GM18507 (cell line): ENCODE results near the gene RBM20.
"Not testable (repeated sequence)": the region's sequence is repeated elsewhere in the genome, so short reads cannot be mapped to it uniquely, and the experiment has no call there.

ENCODE experiments used
- DNase-seq: peaks from one replicate; pipeline ENCODE4 v3.0.0; 2011; ENCODE audit warnings: low read depth; ENCODE audit not compliant: insufficient read length; ENCODE audit errors: extremely low spot score
- FAIRE-seq: peaks from 2 replicates; lab custom pipeline; 2011; peaks lifted over from hg19 to GRCh38; lab: Jason Lieb, UNC

RBM20 gene

DNA sequence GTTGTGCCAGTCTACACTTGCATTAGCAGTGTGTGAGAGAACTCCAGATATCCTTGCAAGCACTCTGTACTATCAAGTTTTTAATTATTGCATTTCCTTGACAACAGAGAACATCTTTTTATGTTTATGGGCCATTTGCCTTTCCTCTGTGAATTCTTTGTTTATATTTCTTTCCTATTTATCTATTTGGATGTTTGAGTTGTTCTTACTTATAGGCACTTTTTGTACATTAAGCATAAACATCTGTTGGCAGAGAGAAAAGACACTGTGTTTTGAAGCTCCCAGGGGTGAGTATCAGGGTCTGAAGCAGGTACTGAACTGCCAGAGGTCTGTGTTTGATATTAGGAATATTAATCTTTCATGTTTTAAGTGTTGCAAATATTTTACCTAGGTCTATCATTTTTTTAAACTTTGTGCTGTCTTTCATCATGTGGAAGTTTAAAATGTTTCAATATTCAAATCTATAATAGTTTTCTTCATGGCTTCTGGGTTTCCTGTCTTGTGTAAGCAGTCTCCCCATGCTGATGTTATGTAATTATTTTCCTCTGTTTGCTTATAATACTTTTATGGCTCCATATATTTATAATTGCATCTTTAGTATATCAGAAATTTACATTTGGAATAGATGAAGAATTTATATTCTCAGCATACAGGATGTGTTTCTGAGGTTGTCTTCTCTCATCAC, 209.9 kb downstream of the RBM20 start:
- DNase-seq (no peak), FAIRE-seq (no peak)

GRCh38 chr10:110857265-110858171, 213.4 kb downstream of the RBM20 start:
- FAIRE-seq (no peak), DNase-seq (no peak)

GRCh38 chr10:110858297-110858934, 214.3 kb downstream of the RBM20 start:
- DNase-seq (no peak), FAIRE-seq (no peak)

DNA sequence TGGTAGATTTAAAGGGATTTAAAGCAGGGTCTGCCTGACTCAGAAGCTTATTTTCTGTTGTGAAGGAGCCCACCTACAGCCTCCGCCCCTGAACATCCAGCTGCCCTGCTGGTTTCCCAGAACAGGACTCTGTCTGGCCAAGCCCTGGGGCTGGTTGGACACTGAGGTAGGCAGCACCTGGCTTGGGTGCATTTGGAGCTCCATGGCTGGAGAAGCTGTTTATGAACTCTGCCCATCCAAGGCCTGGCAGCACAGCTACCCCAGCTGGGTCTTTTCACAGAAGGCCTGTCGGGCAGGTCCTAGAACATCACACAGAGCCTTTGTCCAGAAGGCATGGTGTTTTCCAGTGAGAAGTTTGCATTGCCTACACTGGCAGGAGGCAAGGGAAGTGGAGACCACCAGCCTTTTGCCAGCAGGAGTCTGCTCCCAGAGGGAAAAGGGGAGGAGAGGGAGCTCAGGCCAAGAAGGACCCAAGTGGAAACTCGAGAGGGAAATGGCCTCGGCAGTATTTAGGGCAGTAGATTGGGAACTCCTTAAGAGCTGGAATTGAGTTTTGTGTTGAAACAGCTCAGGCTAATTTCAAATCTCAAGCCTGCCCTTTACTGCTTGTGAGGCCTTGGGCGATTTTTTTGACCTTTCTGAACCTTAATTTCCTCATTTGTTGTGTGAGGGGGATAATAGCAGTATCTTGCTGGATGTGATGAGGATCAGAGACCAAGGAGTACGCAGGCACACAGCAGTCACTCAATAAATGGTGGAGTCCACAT, 215.3 kb downstream of the RBM20 start:
- DNase-seq (no peak), FAIRE-seq (peak; percentile 46)

DNA sequence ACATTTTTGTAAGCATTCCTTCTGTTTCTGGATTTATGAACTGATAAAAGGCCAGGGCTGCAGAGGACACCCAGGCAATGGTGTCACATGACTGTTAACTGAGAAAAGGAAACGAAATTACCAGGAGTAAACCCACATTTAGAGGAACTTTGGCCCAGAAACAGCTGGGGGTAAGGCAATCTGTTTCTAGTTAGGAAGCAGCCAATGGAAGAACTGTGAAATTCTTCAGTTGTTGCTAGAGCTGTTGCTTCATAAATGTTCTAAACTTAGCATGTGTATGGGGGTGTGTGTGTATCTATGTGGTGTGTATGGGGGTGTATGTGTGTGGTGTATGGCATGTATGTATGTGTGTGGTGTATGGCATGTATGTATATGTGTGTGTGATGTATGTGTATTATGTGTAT, 215.8 kb downstream of the RBM20 start:
- DNase-seq (no peak), FAIRE-seq (peak; percentile 80)

GRCh38 chr10:110860576-110861241, 216.6 kb downstream of the RBM20 start:
- peak; percentile 91 for FAIRE-seq
- DNase-seq, result no peak

GRCh38 chr10:110861476-110861875, 217.3 kb downstream of the RBM20 start:
- FAIRE-seq (no peak), DNase-seq (no peak)

DNA sequence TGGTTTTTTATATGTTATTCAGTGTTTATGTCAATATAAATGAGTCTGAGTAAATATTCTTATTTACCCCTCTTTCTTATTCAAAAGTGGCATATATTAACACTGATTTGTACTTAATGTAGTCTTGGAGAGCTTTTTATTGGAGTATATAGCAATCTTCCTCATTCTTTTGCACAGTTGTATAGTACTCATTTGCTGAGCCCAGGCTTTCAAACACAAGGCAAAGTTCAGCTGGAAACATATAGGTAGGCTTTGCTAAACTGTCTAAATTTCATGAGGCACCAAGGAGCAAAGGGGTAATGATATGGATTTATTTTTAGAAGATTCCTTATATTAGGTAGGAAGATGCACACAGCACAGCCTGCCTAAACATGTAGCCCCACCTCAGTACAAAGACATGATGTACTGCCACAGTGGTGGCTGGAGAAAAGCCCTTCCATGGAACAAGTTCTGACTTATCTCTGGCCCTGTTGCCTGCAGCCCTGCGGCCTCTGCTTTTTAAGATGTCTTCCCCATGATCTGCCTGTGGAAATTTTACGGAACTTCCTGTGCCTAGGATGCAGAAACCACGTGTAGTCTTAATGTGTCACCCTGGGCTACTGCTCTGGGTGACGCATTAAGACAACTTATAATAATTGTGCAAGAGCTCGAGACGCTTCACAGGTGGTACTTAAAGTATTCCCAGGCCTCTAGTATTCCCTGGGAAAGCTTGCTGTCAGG, 218.0 kb downstream of the RBM20 start:
- no peak for FAIRE-seq
- no peak for DNase-seq

GRCh38 chr10:110862961-110863360, 218.8 kb downstream of the RBM20 start:
- DNase-seq (no peak), FAIRE-seq (no peak)

DNA sequence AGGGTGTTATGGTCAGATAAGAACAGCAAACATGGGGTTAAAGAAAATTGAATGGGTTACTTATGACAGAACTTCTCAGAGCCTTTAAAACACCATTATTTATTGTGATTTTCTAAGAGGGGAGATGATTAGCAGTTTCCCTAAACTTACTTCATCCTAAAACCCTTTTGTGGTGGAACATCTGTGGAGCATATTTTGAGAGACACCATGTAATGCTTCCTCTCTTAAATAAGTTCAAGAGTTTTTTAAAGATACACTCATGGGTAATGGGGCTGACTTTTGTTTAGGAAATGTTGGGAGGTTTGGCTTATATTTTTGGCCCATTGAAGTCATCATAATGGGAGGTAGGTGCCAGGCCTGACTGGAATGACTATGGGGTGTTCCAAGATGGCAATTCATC, 219.2 kb downstream of the RBM20 start:
- FAIRE-seq, result no peak

DNA sequence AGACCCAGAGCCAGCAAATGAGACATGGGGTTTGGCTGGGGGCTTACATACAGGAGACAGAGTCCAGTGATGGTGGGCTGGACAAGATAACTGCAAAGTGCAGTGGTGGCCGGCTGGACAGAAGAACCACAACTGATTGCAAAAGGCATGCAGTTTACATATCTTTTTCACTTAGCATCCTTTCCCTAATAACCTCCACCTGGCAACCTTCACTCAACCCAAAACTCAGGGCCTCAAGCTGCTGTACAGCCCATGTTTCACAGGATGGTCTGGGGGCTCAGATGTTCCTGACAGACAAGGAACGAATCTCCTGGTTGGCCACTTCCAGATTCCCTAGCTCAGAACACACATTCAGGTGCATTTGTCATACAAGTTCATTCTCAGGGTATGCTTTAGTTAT, 219.8 kb downstream of the RBM20 start:
- FAIRE-seq (no peak), DNase-seq (no peak)

More for the DNA sequence above, 219.2 kb downstream of the RBM20 start:
- DNase-seq, result no peak

DNA sequence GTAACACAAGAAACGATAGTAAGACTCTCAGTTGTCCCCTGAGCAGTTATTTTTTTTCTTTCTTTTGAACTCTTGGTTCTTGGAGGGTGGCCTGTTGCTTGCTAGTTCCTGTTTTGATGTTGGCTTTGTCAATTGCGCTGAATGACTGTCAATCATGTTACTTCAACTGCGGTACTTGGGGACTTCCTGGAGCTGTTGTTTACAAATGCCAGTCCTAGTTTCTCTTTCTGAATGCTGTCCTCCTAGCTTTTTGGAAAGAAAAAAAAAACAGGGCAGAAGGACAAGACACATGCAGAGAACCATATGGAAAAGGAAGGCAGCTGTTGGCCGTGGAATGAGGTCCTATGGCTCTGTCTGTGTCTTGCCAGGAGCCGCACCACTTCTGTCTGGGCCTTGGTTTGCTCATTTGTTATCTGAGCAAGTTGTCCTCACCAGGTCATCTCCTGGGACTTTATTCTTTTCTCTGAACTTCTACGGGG, 220.6 kb downstream of the RBM20 start:
- peak; percentile 96 for FAIRE-seq

DNA sequence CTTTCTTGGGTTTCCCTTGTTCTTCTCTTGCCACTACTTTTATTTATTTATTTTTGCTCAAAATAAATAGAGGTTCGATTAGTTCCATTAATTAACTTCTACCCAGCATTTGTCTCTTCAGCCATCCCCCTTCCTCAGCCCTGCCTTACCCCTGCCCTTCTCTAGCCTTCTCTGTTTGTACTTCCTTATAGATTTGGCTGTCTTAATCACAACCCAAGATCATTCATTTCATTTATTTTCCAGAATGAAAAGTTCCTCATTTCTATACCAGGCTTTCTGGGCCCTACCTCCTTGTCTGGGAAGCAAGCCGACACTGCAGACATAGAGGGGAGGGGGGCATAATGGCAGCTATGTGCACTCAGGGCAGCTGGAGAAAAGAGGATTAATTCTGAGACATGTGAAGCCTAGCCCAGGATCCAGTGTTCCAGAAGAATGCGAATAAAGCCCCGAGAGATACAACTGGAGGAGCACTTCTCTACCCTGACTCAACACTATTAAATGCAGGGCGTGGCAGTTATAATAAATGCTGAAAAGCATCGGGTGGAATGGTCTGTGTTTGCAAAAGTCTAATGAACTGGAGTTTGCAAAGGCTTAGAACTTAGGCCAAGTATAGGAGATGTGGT, 221.2 kb downstream of the RBM20 start:
- no peak for FAIRE-seq

More for the DNA sequence above, 220.6 kb downstream of the RBM20 start:
- no peak for DNase-seq

DNA sequence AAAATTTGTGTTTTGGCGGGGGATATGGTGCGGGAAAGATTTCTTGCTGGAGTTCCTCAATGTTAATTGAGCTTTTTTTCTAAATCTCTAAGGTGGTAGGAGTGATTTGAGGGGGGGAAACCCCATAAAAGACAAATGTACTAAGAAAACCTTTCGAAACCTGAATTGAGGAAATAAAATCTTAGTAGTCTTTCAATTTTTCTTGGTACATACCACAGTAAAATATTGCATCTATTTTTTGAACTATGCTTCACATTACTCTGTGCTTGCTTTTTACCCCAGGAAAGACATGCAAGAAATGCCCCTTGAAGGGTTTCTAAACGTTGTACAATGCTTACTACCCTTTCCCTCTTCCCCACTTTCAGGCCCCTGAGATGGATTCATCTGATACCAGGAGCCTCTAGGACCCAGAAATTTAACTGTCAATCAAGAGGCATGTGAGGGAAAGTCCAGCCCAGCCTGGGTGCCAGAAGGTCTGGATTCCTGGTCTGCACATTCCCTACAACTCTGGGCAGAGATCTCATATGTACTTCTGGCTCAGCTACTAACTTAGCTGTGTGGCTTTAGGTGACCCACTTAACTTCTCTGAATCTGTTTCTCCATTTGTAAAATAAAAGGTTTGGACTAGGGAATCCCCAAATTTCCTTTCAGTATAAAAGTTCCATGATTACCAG, 221.8 kb downstream of the RBM20 start:
- DNase-seq (no peak), FAIRE-seq (peak; percentile 76)

More for the DNA sequence above, 221.2 kb downstream of the RBM20 start:
- DNase-seq, result no peak

DNA sequence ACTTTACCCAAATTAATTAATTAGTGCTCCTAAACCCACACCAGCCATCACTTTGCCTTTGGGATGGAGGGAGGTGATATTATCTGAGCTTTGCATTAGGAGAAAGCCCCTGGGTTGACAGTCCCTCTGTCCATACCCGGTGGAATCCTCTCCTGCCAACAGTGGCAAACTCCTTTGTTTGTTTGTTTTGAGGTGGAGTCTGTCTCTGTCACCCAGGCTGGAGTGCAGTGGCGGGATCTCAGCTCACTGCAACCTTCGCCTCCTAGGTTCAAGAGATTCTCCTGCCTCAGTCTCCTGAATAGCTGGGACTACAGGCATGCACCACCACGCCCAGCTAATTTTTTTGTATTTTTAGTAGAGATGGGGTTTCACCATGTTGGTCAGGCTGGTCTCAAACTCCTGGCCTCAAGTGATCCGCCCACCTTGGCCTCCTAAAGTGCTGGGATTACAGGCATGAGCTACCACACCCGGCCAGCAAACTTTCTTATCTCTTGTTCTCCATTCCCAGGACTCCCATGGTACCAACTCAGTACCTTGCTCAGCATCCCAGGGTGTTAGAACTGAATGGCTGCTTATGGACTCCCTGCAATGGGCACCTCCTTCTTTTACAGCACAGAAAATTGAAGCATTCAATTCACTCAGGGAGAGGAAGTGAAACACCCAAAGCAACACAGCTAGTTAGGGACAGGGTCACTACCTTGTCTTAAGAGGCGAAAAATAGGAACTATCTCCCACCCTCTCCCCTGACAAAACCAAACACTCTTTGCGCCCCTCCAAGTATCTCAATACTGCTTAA, 223.1 kb downstream of the RBM20 start:
- DNase-seq, result not testable (repeated sequence)
- FAIRE-seq, result peak; percentile 90

DNA sequence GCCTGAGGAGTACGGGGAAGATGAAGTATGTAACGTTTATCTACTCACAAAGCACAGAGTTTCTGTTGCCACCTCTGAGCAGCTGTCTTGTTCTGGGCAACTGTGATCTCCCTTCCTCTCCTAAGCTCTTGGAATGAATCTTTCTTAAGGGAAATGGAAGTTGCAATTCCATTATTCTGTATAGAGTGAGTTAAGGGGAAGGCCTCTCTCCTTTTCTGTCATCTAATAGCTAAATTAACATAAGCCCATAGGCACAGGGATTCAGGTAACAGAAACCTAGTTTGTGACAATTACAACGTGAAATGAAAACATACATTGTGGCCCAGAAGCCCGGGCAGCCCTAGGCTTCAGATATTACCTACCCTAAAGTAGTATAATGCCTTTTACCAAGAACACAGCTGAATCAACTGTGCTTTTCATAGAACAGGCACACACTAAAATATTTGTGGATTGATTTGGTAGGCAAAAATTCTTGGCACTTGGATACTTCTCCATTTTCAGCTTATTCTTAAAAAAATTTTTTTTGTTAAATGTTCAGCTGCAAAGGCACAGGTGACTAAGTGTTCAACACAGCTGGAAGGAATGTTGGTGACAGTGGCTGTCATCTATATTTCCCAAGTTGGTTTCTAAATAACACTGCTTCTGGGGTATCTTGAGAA, 223.8 kb downstream of the RBM20 start:
- no peak for DNase-seq
- FAIRE-seq, result no peak
